Smooth muscle cell (in vitro differentiated cells): ENCODE data around the gene LRRC23. TPM values are rescaled to one million over a fixed set of nuclear protein-coding genes. Genes with fewer than 3 reads are reported as not detected.

Source experiments
- DNase-seq: peaks from one replicate; lab custom pipeline; 2025; ENCODE audit not compliant: unreplicated experiment; lab: John Stamatoyannopoulos, UW
- H2AFZ ChIP-seq: fragments of 200-600 bp; sonication (generic); 2 replicates; pipeline ENCODE4 v1.6.0; 2016; ENCODE audit warnings: antibody characterized with exemption, low read depth, mild to moderate bottlenecking
- H3F3A ChIP-seq: fragments of 200-600 bp; sonication (generic); 2 replicates; pipeline ENCODE4 v1.6.0; 2017; ENCODE audit warnings: antibody characterized with exemption, low read depth
- H3K27ac ChIP-seq: fragments of 200-600 bp; sonication (generic); 2 replicates; pipeline ENCODE4 v1.5.1; 2016; ENCODE audit warnings: low read depth, mild to moderate bottlenecking
- H3K27me3 ChIP-seq: fragments of 200-600 bp; sonication (generic); 2 replicates; pipeline ENCODE4 v1.6.1; 2016; ENCODE audit warnings: low read depth, mild to moderate bottlenecking
- H3K36me3 ChIP-seq: fragments of 200-600 bp; sonication (generic); 2 replicates; pipeline ENCODE4 v1.5.1; 2016; ENCODE audit warnings: low read depth
- H3K4me1 ChIP-seq: fragments of 200-600 bp; sonication (generic); 2 replicates; pipeline ENCODE4 v1.5.1; 2016; ENCODE audit warnings: low read depth
- H3K4me2 ChIP-seq: fragments of 200-600 bp; sonication (generic); 2 replicates; pipeline ENCODE4 v1.6.0; 2016; ENCODE audit warnings: mild to moderate bottlenecking
- H3K4me3 ChIP-seq: fragments of 200-600 bp; sonication (generic); 2 replicates; pipeline ENCODE4 v1.5.1; 2016; ENCODE audit warnings: mild to moderate bottlenecking
- H3K79me2 ChIP-seq: fragments of 200-600 bp; sonication (generic); 2 replicates; pipeline ENCODE4 v1.6.0; 2016; ENCODE audit warnings: low read depth, mild to moderate bottlenecking
- H3K9ac ChIP-seq: fragments of 200-600 bp; sonication (generic); 2 replicates; pipeline ENCODE4 v1.6.0; 2016; ENCODE audit warnings: low read depth
- H3K9me3 ChIP-seq: fragments of 200-600 bp; sonication (generic); replicated peaks from 2 replicates; pipeline ENCODE4 v1.5.1; 2016; ENCODE audit warnings: low read depth
- H4K20me1 ChIP-seq: fragments of 200-600 bp; sonication (generic); 2 replicates; pipeline ENCODE4 v1.6.0; 2016; ENCODE audit warnings: low read depth
- WGBS: methylation state at CpG from one replicate; pipeline ENCODE4 v1.1.7; 2016; ENCODE audit warnings: low lambda C conversion rate; 5-methylcytosine and 5-hydroxymethylcytosine counted together
- polyA plus RNA-seq: library from polyadenylated mRNA; unstranded; fragments of >200 nt; fragmentation: Nextera tagmentation; extraction: Ambion mirVana; gene quantifications from 2 replicates; pipeline ENCODE4 v1.2.1, GENCODE V29; 2016
- total RNA-seq: library from RNA; depleted of rRNA; stranded (reverse); fragments of >200 nt; gene quantifications from 2 replicates; pipeline ENCODE4 v1.2.3, GENCODE V29; 2014
- TF ChIP-seq, protein P1 (sequence below): fragments of 200-600 bp; sonication (generic); IDR thresholded peaks from 2 replicates; pipeline ENCODE4 v1.5.1; 2017; ENCODE audit warnings: borderline replicate concordance, mild to moderate bottlenecking, antibody characterized with exemption; ENCODE audit not compliant: insufficient read depth, poor library complexity, severe bottlenecking

LRRC23 gene
- total and polyA plus RNA-seq, 2 experiments from 2014 or later: 14.2 to 19.5 TPM

DNA sequence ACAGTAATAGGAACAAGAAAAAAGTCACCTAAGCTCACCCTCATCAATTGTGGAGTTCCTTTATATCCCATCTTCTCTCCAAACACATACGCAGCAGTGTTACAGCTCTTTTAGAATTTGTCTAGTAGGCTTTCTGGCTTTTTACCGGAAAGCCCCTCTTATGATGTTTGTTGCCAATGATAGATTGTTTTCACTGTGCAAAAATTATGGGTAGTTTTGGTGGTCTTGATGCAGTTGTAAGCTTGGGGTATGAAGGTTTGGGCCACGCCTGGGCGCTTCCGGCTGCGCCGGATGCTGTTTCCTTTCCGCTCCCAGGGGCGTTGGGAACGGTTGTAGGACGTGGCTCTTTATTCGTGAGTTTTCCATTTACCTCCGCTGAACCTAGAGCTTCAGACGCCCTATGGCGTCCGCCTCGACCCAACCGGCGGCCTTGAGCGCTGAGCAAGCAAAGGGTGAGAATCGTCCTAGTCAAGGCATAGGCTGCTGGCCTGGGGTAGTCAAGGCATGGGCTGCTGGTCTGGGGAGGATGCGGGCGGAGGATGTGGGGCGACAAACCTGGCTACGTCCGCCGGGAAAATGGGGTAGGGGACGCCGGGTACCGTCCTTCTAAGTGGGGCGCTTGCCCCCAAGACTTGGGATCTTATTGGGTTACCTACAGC is 39.2 kb downstream of the LRRC23 start, which contains the start of the genes C12orf57 and RNU7-1:
Gene C12orf57, plus strand, starts transcription at position 301 of the 659 bp plus-strand sequence. Its CDS starts 100 bp downstream, at position 401.
Gene RNU7-1, plus strand, starts transcription at position 95 of the 659 bp plus-strand sequence.
- Histone ChIP-seq H3K79me2 (no peaks in the 10 kb centered on the region), H2AFZ (no peak within 1 kb of the TSS), H3K36me3 (no peaks in the 10 kb centered on the region), H3K4me2 (peak within 1 kb of the TSS; percentile 87), H3F3A (peaks cover 14% of the 10 kb centered on the region), H3K4me3 (peak within 1 kb of the TSS; percentile 60), H3K9me3 (no peaks in the 10 kb centered on the region), H3K9ac (peak within 1 kb of the TSS; percentile 92), H3K27ac (peak within 1 kb of the TSS; percentile 98), H3K4me1 (peaks cover 10% of the 10 kb centered on the region), H3K27me3 (no peaks in the 10 kb centered on the region), H4K20me1 (peaks cover 6% of the 10 kb centered on the region)
- under 1% methylated on average over 30 of the region's 31 CpGs for WGBS
- DNase-seq: no peak
- TF ChIP-seq, protein P1, sequence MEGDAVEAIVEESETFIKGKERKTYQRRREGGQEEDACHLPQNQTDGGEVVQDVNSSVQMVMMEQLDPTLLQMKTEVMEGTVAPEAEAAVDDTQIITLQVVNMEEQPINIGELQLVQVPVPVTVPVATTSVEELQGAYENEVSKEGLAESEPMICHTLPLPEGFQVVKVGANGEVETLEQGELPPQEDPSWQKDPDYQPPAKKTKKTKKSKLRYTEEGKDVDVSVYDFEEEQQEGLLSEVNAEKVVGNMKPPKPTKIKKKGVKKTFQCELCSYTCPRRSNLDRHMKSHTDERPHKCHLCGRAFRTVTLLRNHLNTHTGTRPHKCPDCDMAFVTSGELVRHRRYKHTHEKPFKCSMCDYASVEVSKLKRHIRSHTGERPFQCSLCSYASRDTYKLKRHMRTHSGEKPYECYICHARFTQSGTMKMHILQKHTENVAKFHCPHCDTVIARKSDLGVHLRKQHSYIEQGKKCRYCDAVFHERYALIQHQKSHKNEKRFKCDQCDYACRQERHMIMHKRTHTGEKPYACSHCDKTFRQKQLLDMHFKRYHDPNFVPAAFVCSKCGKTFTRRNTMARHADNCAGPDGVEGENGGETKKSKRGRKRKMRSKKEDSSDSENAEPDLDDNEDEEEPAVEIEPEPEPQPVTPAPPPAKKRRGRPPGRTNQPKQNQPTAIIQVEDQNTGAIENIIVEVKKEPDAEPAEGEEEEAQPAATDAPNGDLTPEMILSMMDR: no peak

DNA sequence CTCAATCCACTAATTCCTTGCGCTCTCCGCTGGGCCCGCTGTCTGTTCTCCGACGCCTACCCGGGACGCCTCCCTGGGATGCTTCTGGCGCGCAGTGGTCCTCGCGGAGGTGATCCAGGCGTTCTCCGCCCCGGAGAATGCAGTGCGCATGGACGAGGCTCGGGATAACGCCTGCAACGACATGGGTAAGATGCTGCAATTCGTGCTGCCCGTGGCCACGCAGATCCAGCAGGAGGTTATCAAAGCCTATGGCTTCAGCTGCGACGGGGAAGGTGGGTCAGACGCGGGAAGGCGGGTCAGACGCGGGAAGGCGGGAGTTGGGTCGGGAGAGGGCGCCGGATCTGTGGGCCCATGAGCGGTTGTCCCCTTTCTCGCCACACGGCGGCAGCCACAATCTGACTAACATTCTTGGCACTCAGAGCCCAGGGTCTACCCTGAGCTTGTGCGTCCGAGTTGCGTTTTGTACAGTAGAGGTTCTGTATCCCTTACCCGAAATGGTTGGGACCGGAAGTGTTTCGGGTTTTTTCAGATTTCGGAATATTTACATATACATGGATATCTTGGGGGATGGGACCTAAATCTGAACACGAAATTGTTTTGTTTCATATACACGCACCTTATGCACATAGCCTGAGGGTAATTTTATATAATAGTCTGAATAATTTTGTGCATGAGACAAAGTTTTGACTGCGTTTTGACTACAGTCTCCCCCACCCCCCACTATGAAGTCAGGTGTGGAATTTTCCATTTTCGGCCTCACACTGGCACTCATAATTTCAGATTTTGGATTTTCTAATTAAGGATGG is 40.0 kb downstream of the LRRC23 start:
- no peak overlapping the region for H2AFZ ChIP-seq
- peaks cover 8% of the 10 kb centered on the region for H3F3A ChIP-seq
- H3K4me1 ChIP-seq: peaks cover 10% of the 10 kb centered on the region
- H3K27ac ChIP-seq: peak overlapping the region; percentile 98
- H4K20me1 ChIP-seq: peaks cover 6% of the 10 kb centered on the region
- H3K4me2 ChIP-seq: peak overlapping the region; percentile 87
- no peaks in the 10 kb centered on the region for H3K27me3 ChIP-seq
- 5% methylated on average over 48 of the region's 48 CpGs for WGBS
- peak; percentile 65 for DNase-seq
- peak overlapping the region; percentile 92 for H3K9ac ChIP-seq
- H3K9me3 ChIP-seq: no peaks in the 10 kb centered on the region
- H3K4me3 ChIP-seq: peak overlapping the region; percentile 60
- no peaks in the 10 kb centered on the region for H3K79me2 ChIP-seq
- no peaks in the 10 kb centered on the region for H3K36me3 ChIP-seq
- TF ChIP-seq, protein P1: peak; percentile 58

DNA sequence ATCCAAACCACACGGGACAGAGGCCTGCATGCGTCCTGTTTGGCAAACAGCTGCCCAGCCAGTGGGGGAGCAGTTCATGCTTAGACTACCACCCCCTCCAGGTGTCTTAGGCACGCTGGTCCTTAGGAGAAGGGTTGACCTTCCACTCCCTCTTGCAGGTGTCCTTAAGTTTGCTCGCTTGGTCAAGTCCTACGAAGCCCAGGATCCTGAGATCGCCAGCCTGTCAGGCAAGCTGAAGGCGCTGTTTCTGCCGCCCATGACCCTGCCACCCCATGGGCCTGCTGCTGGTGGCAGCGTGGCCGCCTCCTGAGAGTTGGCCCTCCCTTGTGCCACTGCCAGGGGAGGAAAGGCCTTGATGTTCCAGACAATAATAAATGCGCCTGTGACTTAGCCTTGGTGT is 41.0 kb downstream of the LRRC23 start:
- no peaks in the 10 kb centered on the region for H3K79me2 ChIP-seq

More for the DNA sequence above, 41.0 kb downstream of the LRRC23 start:
- no peak overlapping the region for H2AFZ ChIP-seq
- H3K4me2 ChIP-seq: no peak overlapping the region
- H3K4me1 ChIP-seq: peaks cover 10% of the 10 kb centered on the region
- H3K36me3 ChIP-seq: no peaks in the 10 kb centered on the region
- H3K9ac ChIP-seq: no peak overlapping the region
- no peaks in the 10 kb centered on the region for H3K27me3 ChIP-seq
- WGBS: 91% methylated on average over 11 of the region's 11 CpGs
- no peak overlapping the region for H3K27ac ChIP-seq
- no peak for DNase-seq
- H4K20me1 ChIP-seq: peaks cover 6% of the 10 kb centered on the region
- H3F3A ChIP-seq: peaks cover 8% of the 10 kb centered on the region
- H3K9me3 ChIP-seq: no peaks in the 10 kb centered on the region
- TF ChIP-seq, protein P1: no peak
- no peak overlapping the region for H3K4me3 ChIP-seq
